ENCODE measurements around the gene TFF1.

Gene TFF1

GRCh38 chr21:42343963-42344510 is 22.3 kb downstream of the TFF1 start:
- DNase-seq (ENCODE audit: low read depth) = no peak

GRCh38 chr21:42343556-42343955 is 22.8 kb downstream of the TFF1 start:
- DNase-seq (ENCODE audit: low read depth) = no peak

DNA sequence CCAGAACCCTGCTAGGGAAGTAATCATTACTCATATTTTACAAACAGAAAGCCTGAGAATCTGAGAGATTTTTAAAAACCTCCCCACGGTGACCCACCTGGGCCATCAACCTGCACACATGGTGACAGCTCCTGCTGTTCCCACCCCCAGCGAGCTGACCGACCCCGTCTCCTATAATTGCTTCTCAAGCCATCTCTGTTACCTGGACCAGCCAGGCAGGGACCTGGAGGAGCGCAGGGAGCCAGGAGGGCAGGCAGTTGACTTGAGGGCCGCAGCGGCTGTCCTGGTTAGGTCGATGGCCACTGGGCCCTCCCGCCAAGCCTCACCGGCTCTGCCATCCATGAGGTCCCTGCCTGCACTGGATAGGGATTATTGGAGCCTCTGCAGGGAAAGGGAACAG is 23.2 kb downstream of the TFF1 start:
- DNase-seq (ENCODE audit: low read depth) = no peak

DNA sequence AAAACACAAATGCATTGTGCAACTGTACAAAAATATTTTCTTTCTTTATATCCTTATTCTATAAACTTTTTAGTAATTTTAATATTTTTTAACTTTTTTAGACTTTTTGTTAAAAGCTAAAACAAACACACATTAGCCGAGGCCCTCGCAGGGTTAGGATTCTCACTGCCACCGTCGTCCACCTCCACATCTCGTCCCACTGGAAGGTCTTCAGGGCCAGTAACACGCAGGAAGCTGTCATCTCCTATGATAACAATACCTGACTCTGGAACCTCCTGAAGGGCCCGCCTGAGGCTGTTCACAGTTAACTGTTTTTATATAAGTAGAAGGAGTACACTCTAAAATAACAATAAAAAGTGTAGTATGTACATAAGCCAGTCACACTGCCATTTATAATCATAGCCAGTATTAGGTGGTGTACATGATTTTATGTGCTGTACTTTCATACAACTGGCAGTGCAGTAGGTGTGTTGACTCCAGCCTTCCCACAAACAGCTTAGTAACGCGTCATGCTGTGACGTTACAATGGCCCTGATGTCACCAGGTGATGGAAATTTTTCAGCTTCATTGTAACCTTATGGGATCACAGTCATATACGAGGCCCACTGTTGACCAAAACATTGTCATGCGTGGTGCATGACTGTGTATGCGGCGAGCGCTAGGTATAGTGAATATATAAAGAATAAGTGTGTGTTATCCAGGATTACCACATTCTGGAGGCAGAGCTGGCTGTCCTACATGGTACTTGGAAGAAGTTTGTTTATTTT is 24.4 kb downstream of the TFF1 start:
- DNase-seq (ENCODE audit: low read depth) = no peak

DNA sequence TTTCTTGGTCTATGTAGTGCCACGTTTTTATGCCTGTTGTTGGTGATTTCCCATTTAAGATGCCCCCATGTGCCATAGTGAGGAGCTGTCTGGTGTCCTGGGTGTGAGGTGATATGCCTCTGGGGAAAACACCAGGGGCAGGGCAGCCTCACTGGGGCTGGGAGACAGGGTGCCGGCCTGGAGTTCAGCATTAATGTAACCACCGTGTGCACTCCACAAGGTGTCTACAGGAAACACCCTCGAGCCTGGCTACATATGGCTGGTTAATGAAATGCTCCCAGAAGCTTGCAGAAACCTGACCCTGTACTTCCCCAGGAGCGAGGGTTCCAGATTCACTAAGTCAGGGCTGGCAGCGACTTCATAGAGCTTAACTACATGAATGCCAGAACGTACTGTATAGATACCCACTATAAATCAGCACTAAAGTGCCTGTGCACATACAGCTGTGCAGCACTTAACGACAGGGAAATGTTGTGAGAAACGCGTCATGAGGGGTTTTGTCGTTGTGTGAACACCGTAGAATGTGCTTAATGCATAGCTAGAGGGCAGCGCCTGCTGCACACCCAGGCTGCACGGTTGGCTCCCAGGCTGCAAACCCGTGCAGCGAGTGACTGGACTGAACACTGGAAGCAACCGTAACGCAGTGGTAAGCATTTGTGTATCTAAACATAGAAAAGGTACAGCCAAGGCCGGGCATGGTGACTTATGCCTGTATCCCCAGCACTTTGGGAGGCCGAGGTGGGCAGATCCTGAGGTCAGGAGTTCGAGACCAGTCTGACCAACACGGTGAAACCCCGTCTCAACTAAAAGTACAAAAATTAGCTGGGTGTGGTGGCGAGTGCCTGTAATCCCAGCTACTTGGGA is 25.9 kb downstream of the TFF1 start:
- DNase-seq (ENCODE audit: low read depth) = no peak

DNA sequence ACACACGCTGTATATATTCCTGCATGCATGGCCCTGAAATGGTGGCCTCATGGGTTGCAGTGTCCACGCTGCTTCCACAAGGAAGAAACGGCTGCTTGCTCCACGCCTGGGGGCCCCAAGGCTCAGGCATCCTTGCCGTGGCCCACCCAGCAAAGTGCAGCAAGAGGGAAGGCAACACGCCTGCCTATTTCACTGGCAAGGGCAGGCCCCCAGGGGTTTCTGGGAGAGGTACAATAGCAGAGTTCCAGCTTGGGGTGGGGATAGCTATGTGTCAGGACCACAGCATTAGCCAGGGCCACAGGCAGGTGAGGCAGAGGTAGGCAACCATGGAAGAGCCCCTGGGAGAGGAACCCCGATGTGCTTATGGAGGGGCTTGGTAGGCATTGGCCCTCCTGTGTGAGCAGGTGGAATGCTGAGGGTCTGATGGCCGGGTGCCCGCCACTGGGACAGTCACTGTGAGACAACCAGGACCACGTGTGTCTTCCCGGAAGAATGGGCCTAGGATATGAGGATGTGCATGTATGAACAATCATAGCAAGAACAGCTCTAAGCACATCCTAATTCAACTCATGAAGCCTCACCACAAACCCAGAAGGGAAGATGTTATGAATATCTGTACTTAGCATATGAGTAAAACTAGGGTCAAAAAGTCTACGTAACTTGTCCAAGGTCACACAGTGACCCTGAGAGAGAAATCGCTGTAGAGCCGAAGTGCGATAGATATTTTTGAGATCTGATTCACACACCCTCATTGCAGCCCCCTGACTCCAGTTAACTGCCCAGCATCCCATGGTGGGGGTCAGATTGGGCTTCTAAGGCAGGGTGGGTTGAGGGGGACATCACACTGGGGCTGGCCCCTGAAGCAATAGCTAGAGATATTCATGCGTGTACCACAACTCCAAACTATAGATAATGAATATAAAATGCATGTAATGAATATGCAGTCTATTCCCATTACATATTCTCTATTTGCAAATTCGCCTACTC is 27.3 kb downstream of the TFF1 start:
- DNase-seq (ENCODE audit: low read depth) = no peak

- peak; percentile 12 for DNase-seq (ENCODE audit: low read depth)
Measured at GRCh38 chr21:42337830-42338728, 28.3 kb downstream of the TFF1 start.

GRCh38 chr21:42337276-42337675 is 29.1 kb downstream of the TFF1 start:
- DNase-seq (ENCODE audit: low read depth) = no peak

DNA sequence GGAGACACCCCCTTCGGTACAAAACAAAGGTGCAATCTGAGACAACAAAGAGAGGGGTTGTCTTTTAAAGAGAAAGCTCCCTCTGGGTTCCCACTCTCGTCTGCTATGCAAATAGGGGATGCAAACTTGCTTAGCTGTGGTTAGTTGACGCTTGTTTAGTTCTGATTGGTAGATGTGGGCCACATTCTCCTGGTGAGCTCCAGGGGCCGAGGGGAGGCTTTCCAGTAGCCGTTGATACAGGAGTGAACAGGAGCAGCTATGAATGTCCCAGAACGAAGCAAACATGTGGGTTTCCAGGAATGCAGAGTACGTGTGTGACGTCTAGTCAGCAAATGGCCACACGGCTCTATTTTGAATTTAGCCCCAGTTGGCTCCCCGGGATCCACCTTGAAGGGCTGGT is 30.3 kb downstream of the TFF1 start:
- DNase-seq (ENCODE audit: low read depth) = no peak

GRCh38 chr21:42332557-42333317 is 33.6 kb downstream of the TFF1 start:
- no peak for DNase-seq (ENCODE audit: low read depth)

DNA sequence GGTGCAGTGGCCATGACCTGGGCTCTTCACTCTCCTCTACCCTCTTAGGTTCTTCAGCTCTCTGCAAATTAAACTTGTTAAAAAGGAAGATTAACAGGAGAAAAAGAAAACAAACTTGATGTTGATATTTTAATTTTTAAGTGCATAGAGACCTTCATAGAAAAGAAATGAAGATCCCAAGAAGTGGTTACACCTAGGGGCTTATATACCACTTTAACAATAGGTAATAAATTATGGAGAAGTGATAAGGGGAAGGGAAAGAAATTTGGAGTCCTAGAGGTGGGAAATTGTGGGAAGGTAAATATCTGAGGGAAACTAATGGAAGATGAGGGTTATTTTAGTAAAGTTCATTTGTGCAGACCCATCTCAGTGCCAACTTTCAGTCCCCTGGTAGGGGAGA is 34.7 kb downstream of the TFF1 start:
- DNase-seq (ENCODE audit: low read depth) = no peak

GRCh38 chr21:42330380-42331371 is 35.7 kb downstream of the TFF1 start:
- no peak for DNase-seq (ENCODE audit: low read depth)

- DNase-seq (ENCODE audit: low read depth) = no peak
Measured at GRCh38 chr21:42324896-42325295, 41.4 kb downstream of the TFF1 start.

DNA sequence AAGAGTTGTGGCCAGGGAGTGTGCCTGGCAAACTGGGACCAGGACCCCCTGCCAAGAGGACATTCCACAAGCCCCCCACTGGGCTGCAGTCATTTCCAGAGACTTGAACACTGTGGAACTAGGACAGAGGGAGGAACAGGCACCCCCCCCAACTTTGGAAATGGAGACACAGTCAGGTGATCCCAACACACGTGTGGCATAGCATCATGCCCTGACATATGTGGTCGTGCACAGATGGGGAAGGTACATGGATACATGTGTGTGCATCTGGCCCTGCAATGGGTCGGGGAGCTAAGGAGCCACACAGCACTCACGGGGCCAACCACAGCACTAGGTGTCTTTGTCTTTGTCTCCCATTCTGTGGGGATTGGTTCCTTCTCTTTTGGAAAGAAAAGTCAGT is 44.5 kb downstream of the TFF1 start:
- no peak for DNase-seq (ENCODE audit: low read depth)

DNA sequence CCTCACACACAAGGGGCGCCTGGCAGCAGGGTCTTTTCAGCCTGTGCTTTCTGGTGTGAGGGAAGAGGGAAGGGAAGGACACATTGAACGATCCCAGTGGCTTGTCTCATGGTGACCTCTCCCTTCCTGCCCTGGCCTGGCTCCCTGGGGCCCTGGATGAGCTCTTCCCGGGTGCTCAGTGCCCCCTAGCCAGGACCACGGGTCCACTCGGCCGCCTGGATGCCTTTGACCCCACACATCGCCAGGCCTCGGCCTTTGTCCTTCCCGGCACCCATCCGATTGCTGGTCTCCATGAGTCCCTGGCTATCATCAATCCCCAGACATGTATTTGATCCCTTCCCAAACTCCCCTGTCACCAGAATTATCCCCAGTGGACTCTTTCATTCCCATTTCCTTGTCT is 45.1 kb downstream of the TFF1 start:
- no peak for DNase-seq (ENCODE audit: low read depth)

DNA sequence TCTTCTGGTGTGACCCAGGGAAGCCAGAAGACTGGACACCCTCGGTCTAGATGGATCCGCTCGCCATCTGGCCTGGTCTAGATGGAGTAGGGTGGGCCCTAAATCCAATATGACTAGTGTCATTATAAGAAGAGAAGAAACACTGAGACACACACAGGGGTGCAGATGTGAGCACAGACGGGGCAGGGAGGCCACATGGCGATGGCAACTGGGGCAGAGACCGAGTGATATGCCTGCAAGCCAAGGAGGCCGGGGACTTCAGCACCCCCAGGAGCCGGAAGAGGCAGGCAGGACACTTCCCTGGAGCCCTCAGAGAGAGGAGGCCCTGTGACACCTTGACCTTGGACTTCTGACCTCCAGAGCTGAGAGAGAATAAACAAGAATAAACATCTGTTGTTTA is 45.5 kb downstream of the TFF1 start:
- no peak for DNase-seq (ENCODE audit: low read depth)

DNA sequence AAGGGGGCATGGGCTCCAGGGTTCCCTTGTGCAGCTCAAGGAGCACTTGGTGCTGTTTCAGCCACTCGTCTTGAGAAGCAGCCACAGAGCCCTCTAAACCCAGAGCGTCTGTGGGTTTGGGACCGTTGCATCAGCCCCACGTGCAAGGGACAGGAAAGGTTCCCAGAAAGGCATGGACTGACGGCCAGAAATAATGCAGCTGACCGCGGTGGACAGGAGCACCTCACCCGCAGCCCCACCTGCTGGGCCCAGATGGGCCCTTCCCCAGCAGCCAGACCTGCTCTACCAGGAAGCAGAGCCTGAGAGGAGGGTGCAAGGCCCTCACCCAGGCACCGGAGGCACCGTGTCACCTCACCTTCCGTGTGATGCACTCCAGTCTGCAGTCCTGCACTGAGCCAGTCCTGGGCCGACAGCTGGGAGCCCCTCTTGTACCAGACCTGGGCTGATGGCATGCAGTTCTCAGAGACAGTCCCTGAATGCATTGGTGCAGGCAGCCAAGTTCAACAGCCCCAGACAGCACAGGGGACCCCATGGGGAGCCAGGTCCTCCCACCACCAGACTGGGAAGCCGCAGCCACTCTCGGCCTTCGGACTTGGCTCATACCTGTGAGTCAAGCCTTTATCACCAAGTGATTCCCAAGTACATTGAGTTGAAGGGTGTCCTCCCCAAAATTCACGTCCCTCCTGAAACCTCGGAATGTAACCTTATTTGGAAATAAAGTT is 46.3 kb downstream of the TFF1 start:
- no peak for DNase-seq (ENCODE audit: low read depth)

DNA sequence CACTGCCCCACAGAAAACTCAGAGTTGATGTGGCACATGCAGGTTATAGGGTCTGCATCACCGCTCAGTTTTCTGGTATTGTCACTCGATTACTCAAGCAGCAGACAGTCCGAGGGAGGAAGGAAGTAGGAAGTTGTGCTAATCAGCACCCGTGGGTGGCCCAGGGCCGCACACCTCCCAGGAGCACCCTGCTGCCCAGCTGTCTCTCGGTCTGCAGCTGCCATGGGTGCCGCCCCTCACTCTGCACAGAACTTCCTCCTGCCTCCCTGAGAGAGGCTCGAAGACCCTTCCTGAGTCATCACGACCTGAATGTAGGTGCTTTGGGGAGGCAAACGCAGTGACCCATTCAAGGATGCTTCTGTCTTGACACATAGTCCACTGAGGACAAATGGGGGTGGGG is 47.0 kb downstream of the TFF1 start:
- no peak for DNase-seq (ENCODE audit: low read depth)
